Transverse colon (tissue), 4 donors: ENCODE data around the gene STARD13. TPM values are rescaled to one million over a fixed set of nuclear protein-coding genes. Genes with fewer than 3 reads are reported as not detected.

Experiments
- DNase-seq: peaks from one replicate; pipeline ENCODE4 v3.0.0-alpha.2; 2019
- H3K27ac ChIP-seq, 4 donors: fragments of 200-600 bp; sonication (generic); 2 replicates each; pipeline ENCODE4 v1.5.1; 2016 to 2018; ENCODE audit warnings: inconsistent platforms in 4 of 4
- H3K27me3 ChIP-seq: fragments of 200-600 bp; sonication (generic); 2 replicates; pipeline ENCODE4 v1.5.1; 2017; ENCODE audit warnings: inconsistent platforms
- H3K36me3 ChIP-seq, 4 donors: fragments of 200-600 bp; sonication (generic); 2 replicates each; pipeline ENCODE4 v1.5.1; 2017 to 2019; ENCODE audit warnings: inconsistent platforms in 4 of 4
- H3K4me1 ChIP-seq, 4 donors: fragments of 200-600 bp; sonication (generic); 2 replicates each; pipeline ENCODE4 v1.5.1; 2017 to 2020; ENCODE audit warnings: inconsistent platforms in 4 of 4
- H3K4me3 ChIP-seq, 4 donors: fragments of 200-600 bp; sonication (generic); 1 replicate in 1 of 4; 2 replicates in 3 of 4; pipeline versions ENCODE4 v1.5.1 to v1.6.1; 2017 to 2019; ENCODE audit warnings: inconsistent platforms in 4 of 4
- H3K9me3 ChIP-seq, 2 donors: fragments of 200-600 bp; sonication (generic); 2 replicates each; pipeline ENCODE4 v1.5.1; 2017 to 2019; ENCODE audit warnings: inconsistent platforms in 2 of 2
- CTCF ChIP-seq, 5 experiments: fragments of 200-600 bp in 3 of 5; fragments of 450-650 bp in 2 of 5; sonication (generic) in 3 of 5; IDR thresholded peaks; 1 replicate in 2 of 5; 2 replicates in 3 of 5; pipeline ENCODE4 v1.5.1; 2016 to 2017; ENCODE audit warnings: antibody characterized with exemption in 5 of 5, inconsistent platforms in 3 of 5, mild to moderate bottlenecking in 2 of 5, moderate library complexity in 1 of 5
- EP300 ChIP-seq: sonication (generic); formaldehyde crosslinking; IDR thresholded peaks from one replicate; pipeline ENCODE4 v1.6.1; 2017; ENCODE audit warnings: antibody characterized with exemption, low read depth
- POLR2A ChIP-seq: fragments of 450-650 bp; IDR thresholded peaks from one replicate; pipeline ENCODE4 v1.6.1; 2016; ENCODE audit warnings: antibody characterized with exemption, mild to moderate bottlenecking, moderate library complexity
- POLR2AphosphoS5 ChIP-seq, 3 donors: sonication (generic); formaldehyde crosslinking; IDR thresholded peaks; one replicate each; pipeline ENCODE4 v1.6.1; 2016; ENCODE audit warnings: antibody characterized with exemption in 3 of 3
- WGBS, 2 donors: methylation state at CpG; one replicate each; pipeline ENCODE4 v1.1.5; 2018; ENCODE audit warnings: low coverage in 1 of 2; 5-methylcytosine and 5-hydroxymethylcytosine counted together
- in situ Hi-C, 4 donors: fragments of 200-750 bp; cut with MboI; loops; one replicate each; pipeline versions ENCODE4 v1.15.0 to v1.15.1; 2017; ENCODE audit warnings: low sequenced_read_pairs in 3 of 4, low pct_ligation_motif_present in 1 of 4, low pct_unique_long_range_greater_than_20kb in 1 of 4
- intact Hi-C: fragments of 100-400 bp; cut with DNase I; formaldehyde crosslinking; loops from one replicate; pipeline ENCODE4 v1.15.1; 2023; ENCODE audit warnings: low total_unique reads
- total RNA-seq, 4 donors: library from RNA; depleted of rRNA; stranded (reverse); fragments of >200 nt; gene quantifications; one replicate each; pipeline ENCODE4 v1.1.0, GENCODE V29; 2016

STARD13 gene
- total RNA-seq, 4 donors from 2014 or later, result 18.1 to 107 (median 41.5) TPM

DNA sequence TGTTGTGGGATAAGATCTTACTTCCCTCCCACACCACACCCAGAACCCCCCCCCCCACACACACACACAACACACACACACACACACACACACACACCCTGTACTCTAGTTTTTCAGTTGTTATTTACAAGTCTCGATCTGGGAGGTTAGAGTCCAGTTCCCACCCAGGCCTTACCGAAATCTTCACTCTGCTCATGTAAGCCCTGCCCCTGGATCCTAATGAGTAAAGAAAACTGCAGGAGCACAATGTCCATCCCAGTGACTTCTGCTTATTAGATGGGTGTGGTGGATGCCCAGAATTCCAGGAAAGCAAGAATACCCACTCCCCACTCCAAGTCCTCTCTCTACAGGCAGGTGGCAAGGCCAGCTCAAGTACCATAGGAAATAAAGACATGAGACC, 23.0 kb downstream of the STARD13 start:
- DNase-seq, result peak; percentile 46
- intact Hi-C loops (no loop called here), in situ Hi-C loops (no loop called here)
- no peaks in the 10 kb centered on the region for H3K9me3 ChIP-seq
- no peak for TF ChIP-seq CTCF (IDR thresholded peaks at IDR 0.05)
- TF ChIP-seq POLR2AphosphoS5 (IDR thresholded peaks at IDR 0.05), result no peak
- TF ChIP-seq POLR2A, result no peak
- no peak for TF ChIP-seq EP300
- H3K27me3 ChIP-seq, result no peaks in the 10 kb centered on the region
- 30% methylated on average over 2 of the region's 2 CpGs; no CpG with 5 or more reads in 1 of the 2 donors for WGBS, 2 donors
- peaks cover 28 to 78% (median 37%) of the 10 kb centered on the region in 4 donors for H3K4me1 ChIP-seq
- H3K36me3 ChIP-seq, result no peaks in the 10 kb centered on the region
- peak overlapping the region; percentile 57 to 80 (median 67) for H3K27ac ChIP-seq
- no peak overlapping the region for H3K4me3 ChIP-seq

- intact Hi-C loops, result no loop called here
- peaks cover 28 to 78% (median 38%) of the 10 kb centered on the region in 4 donors for H3K4me1 ChIP-seq
- peak; percentile 39 for DNase-seq
- H3K4me3 ChIP-seq, result no peak overlapping the region
- 63% methylated on average over 2 to 6 of the region's 6 CpGs for WGBS, 2 donors
- H3K27ac ChIP-seq, result peak overlapping the region; percentile 57 to 80 (median 67)
- in situ Hi-C loops, result no loop called here
- H3K27me3 ChIP-seq, result no peaks in the 10 kb centered on the region
- no peaks in the 10 kb centered on the region for H3K9me3 ChIP-seq
- no peaks in the 10 kb centered on the region for H3K36me3 ChIP-seq
- TF ChIP-seq POLR2AphosphoS5 (IDR thresholded peaks at IDR 0.05), result peak; percentile 0 to 61 (median 42)
- TF ChIP-seq POLR2A, result no peak
Measured at GRCh38 chr13:33262062-33262487, 23.5 kb downstream of the STARD13 start.

- H3K27ac ChIP-seq, result peak overlapping the region; percentile 57 to 80 (median 67)
- intact Hi-C loops (no loop called here), in situ Hi-C loops (no loop called here)
- H3K4me3 ChIP-seq, result no peak overlapping the region
- no peaks in the 10 kb centered on the region for H3K9me3 ChIP-seq
- peaks cover 28 to 77% (median 36%) of the 10 kb centered on the region in 4 donors for H3K4me1 ChIP-seq
- DNase-seq, result no peak
- no peaks in the 10 kb centered on the region for H3K36me3 ChIP-seq
- TF ChIP-seq POLR2AphosphoS5 (IDR thresholded peaks at IDR 0.05), result peak in 1 of 3 donors; percentile 4
- no peak for TF ChIP-seq CTCF (IDR thresholded peaks at IDR 0.05)
- no peak for TF ChIP-seq EP300
- no peaks in the 10 kb centered on the region for H3K27me3 ChIP-seq
- 65 to 70% methylated on average over 8 to 9 of the region's 9 CpGs for WGBS, 2 donors
Measured at GRCh38 chr13:33261387-33262061, 24.0 kb downstream of the STARD13 start.

DNA sequence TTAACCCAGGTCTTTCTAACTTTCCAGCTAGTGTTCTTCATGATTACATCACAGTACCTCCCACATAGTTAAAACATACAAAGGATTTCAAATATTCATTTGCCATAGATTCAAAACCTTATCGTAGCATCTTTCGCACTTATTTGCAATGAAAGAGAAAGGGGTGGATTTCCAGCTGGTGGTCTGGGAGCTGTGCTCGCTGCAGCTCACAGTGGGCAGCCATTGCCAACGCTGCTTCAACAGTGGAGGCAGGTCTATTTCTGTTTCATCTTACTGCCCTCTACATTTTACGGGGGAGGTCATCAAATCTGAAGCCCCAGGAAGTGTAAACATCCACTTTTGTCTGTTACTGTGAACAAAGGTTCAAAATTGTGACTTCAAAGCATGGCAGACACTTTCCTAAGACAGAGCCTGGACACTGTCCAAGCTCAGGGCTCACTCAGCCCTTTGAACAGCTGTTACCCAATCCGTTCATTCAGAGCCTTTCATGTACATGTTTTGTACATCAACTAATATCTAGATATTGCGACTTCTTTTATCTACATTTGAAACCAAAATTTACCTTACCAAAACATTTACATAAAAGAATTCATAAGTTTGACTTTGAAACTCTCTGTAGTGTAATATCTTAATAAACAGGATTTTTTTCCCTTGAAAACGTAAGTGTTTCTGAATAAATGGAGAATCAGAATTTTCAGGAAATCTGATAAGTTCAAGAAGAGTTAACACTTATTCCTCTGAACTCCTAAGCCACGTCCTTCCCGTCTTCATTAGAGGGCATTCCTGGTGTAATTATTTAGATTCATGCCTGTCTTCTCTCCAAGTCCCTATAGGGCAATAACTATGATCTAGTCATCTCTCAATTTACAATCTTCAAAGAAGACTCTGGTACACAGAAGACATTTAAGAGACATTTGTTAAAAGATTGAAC, 25.1 kb downstream of the STARD13 start:
- Histone ChIP-seq H3K27me3 (no peaks in the 10 kb centered on the region), H3K9me3 (no peaks in the 10 kb centered on the region), H3K4me3 (no peak overlapping the region), H3K4me1 (peaks cover 28 to 68% (median 34%) of the 10 kb centered on the region in 4 donors), H3K36me3 (no peaks in the 10 kb centered on the region), H3K27ac (peak overlapping the region; percentile 57 to 80 (median 67))
- 42 to 58% methylated on average over 7 to 10 of the region's 10 CpGs for WGBS, 2 donors
- intact Hi-C loops (no loop called here), in situ Hi-C loops (no loop called here)
- TF ChIP-seq POLR2AphosphoS5 (IDR thresholded peaks at IDR 0.05) (no peak), CTCF (IDR thresholded peaks at IDR 0.05) (no peak), POLR2A (no peak), EP300 (no peak)
- no peak for DNase-seq
